HCT116 (cell line): ENCODE data around the gene ZNF10. TPM values are rescaled to one million over a fixed set of nuclear protein-coding genes. Genes with fewer than 3 reads are reported as not detected.

ENCODE experiments used
- ATAC-seq: fragments of 200-7000 bp; cut with Tn5 transposase; 2 replicates; pipeline ENCODE4 v1.9.1; 2020; ENCODE audit warnings: mild to moderate bottlenecking, moderate library complexity
- BruUV-seq: library from RNA; stranded (reverse); fragments of 400-500 nt; replicated peaks from 2 replicates; lab custom pipeline; 2021; lab: Mats Ljungman, UMichigan
- CTCF ChIA-PET: fragments of 300-600 bp; sonication (Branson Sonifier 250); formaldehyde crosslinking; loops from one replicate; lab custom pipeline; 2021; ENCODE audit warnings: antibody characterized with exemption; lab: Charles Lee
- POLR2A ChIA-PET: fragments of 300-600, 350-600 bp; sonication (Branson Sonifier 250); formaldehyde crosslinking; loops from one replicate; lab custom pipeline; 2021; ENCODE audit warnings: antibody characterized with exemption; lab: Charles Lee
- RAD21 ChIA-PET, 2 experiments: fragments of 300-600 bp; sonication (Branson Sonifier 250); formaldehyde crosslinking; loops; one replicate each; lab custom pipeline; 2023; ENCODE audit warnings: low total read pairs in 2 of 2; ENCODE audit not compliant: uncharacterized antibody in 2 of 2, unreplicated experiment in 2 of 2, low non-redundant PET in 1 of 2; lab: Charles Lee
- DNase-seq: peaks from one replicate; pipeline ENCODE4 v3.0.0-alpha.2; 2010; ENCODE audit warnings: low read depth, low spot score
- H2AFZ ChIP-seq: fragments of 200-600 bp; shearing (Covaris generic), sonication (generic); 2 replicates; pipeline ENCODE4 v1.6.1; 2017; ENCODE audit warnings: low read depth, mixed run types, mixed read lengths, antibody characterized with exemption, low read length; ENCODE audit not compliant: poor library complexity, severe bottlenecking
- H3K27ac ChIP-seq: 2 replicates; pipeline ENCODE4 v1.5.1; 2012; ENCODE audit warnings: low read depth, low read length
- H3K27me3 ChIP-seq: fragments of 200-600 bp; sonication (generic); 2 replicates; pipeline ENCODE4 v1.6.1; 2016; ENCODE audit warnings: mixed run types, low read length, mixed read lengths; ENCODE audit not compliant: insufficient read depth
- H3K36me3 ChIP-seq, 2 experiments: fragments of 200-500 bp in 1 of 2; fragments of 200-600 bp in 1 of 2; sonication (Bioruptor generic) in 1 of 2; sonication (generic) in 1 of 2; 2 replicates each; pipeline versions ENCODE4 v1.5.1 to v1.6.1; 2014 to 2016; ENCODE audit warnings: low read length in 2 of 2, inconsistent platforms in 1 of 2, mixed read lengths in 1 of 2, mixed run types in 1 of 2; ENCODE audit not compliant: insufficient read depth in 2 of 2, control insufficient read depth in 1 of 2
- H3K4me1 ChIP-seq, 2 experiments: fragments of 200-600 bp in 1 of 2; sonication (generic) in 1 of 2; 2 replicates each; pipeline versions ENCODE4 v1.5.1 to v1.6.1; 2012 to 2017; ENCODE audit warnings: low read length in 2 of 2, inconsistent platforms in 1 of 2, mild to moderate bottlenecking in 1 of 2, mixed read lengths in 1 of 2, mixed run types in 1 of 2, moderate library complexity in 1 of 2; ENCODE audit not compliant: insufficient read depth in 2 of 2, control insufficient read depth in 1 of 2
- H3K4me2 ChIP-seq: fragments of 200-600 bp; sonication (generic); 2 replicates; pipeline ENCODE4 v1.6.1; 2017; ENCODE audit warnings: mixed run types, low read length, mixed read lengths
- H3K4me3 ChIP-seq, 2 experiments: fragments of 200-600 bp in 1 of 2; sonication (generic) in 1 of 2; replicated peaks in 1 of 2; 2 replicates each; pipeline ENCODE4 v1.5.1; 2011 to 2016; ENCODE audit warnings: low read length in 2 of 2, control low read depth in 1 of 2, low read depth in 1 of 2, mild to moderate bottlenecking in 1 of 2, mixed read lengths in 1 of 2, mixed run types in 1 of 2
- H3K79me2 ChIP-seq: fragments of 200-600 bp; sonication (generic); 2 replicates; pipeline ENCODE4 v1.6.1; 2017; ENCODE audit warnings: mild to moderate bottlenecking, mixed run types, low read length, moderate library complexity, mixed read lengths; ENCODE audit not compliant: insufficient read depth
- H3K9ac ChIP-seq: fragments of 200-600 bp; sonication (generic); 2 replicates; pipeline ENCODE4 v1.6.1; 2016; ENCODE audit warnings: low read length, mixed read lengths
- H3K9me2 ChIP-seq: fragments of 200-600 bp; sonication (generic), shearing (Covaris generic); 2 replicates; pipeline ENCODE4 v1.6.1; 2017; ENCODE audit warnings: mixed run types, mild to moderate bottlenecking, moderate library complexity; ENCODE audit not compliant: insufficient read depth
- H3K9me3 ChIP-seq, 2 experiments: fragments of 200-500 bp in 1 of 2; fragments of 200-600 bp in 1 of 2; sonication (Bioruptor generic) in 1 of 2; sonication (generic) in 1 of 2; 2 replicates each; pipeline ENCODE4 v1.6.1; 2014 to 2017; ENCODE audit warnings: low read length in 2 of 2, mixed read lengths in 2 of 2, inconsistent platforms in 1 of 2, low read depth in 1 of 2, mild to moderate bottlenecking in 1 of 2, mixed run types in 1 of 2, moderate library complexity in 1 of 2; ENCODE audit not compliant: control insufficient read depth in 1 of 2, insufficient read depth in 1 of 2
- H4K20me1 ChIP-seq: fragments of 200-600 bp; sonication (generic), shearing (Covaris generic); 2 replicates; pipeline ENCODE4 v1.6.1; 2017; ENCODE audit warnings: mixed run types, mild to moderate bottlenecking, moderate library complexity; ENCODE audit not compliant: insufficient read depth
- EZH2phosphoT487 ChIP-seq: fragments of 200-600 bp; IDR thresholded peaks from 2 replicates; pipeline ENCODE4 v1.6.1; 2018; ENCODE audit warnings: antibody characterized with exemption, borderline replicate concordance
- SRF ChIP-seq: IDR thresholded peaks from 2 replicates; pipeline ENCODE4 v1.6.1; 2012; ENCODE audit warnings: low read depth
- ZNF274 ChIP-seq: fragments of 200-500 bp; sonication (Bioruptor generic); IDR thresholded peaks from 2 replicates; pipeline ENCODE4 v1.6.1; 2014; ENCODE audit warnings: mild to moderate bottlenecking, low read depth, low read length, inconsistent platforms
- intact Hi-C: fragments of 100-400 bp; cut with micrococcal nuclease; formaldehyde crosslinking; loops from 2 replicates; pipeline ENCODE4 v1.10.0; 2022
- total RNA-seq: library from RNA; stranded (reverse); gene quantifications from one replicate; pipeline ENCODE4 v1.2.1, GENCODE V29; 2021; ENCODE audit not compliant: unreplicated experiment
- TF ChIP-seq, protein P1 (sequence below): IDR thresholded peaks from 2 replicates; pipeline ENCODE4 v1.6.1; 2012
- TF ChIP-seq, protein P2 (sequence below), 3 experiments: fragments of 200-600 bp in 1 of 3; sonication (generic) in 1 of 3; IDR thresholded peaks in 2 of 3; conservative IDR thresholded peaks in 1 of 3; 2 replicates each; pipeline ENCODE4 v1.5.1; 2012 to 2017; ENCODE audit warnings: low read depth in 2 of 3, low read length in 2 of 3, antibody characterized with exemption in 1 of 3, borderline replicate concordance in 1 of 3, control low read depth in 1 of 3, mild to moderate bottlenecking in 1 of 3, mixed read lengths in 1 of 3, mixed run types in 1 of 3, moderate library complexity in 1 of 3; ENCODE audit not compliant: insufficient read depth in 1 of 3

The ZNF10 gene
- total RNA-seq, 1 experiment from 2014 or later = not detected

DNA sequence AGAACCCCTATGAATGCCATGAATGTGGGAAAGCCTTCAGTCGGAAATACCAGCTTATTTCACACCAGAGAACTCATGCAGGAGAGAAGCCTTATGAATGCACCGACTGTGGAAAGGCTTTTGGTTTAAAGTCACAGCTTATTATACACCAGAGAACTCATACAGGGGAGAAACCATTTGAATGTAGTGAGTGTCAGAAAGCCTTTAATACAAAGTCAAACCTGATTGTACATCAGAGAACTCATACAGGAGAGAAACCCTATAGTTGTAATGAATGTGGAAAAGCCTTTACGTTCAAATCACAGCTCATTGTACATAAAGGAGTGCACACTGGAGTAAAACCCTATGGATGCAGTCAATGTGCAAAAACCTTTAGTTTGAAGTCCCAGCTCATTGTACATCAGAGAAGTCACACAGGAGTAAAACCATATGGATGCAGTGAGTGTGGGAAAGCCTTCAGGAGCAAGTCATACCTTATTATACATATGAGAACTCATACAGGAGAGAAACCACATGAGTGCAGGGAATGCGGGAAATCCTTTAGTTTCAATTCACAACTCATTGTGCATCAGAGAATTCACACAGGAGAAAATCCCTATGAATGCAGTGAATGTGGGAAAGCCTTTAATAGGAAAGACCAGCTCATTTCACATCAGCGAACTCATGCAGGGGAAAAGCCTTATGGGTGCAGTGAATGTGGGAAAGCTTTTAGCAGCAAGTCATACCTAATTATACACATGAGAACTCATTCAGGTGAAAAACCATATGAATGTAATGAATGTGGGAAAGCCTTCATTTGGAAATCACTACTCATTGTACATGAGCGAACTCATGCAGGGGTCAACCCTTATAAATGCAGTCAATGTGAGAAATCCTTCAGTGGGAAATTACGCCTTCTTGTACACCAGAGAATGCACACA is 73.2 kb downstream of the ZNF10 start:
- H3K4me3 ChIP-seq = no peak overlapping the region
- CTCF ChIA-PET = no interaction called here
- intact Hi-C loops = no loop called here
- DNase-seq (no peak), ATAC-seq (no peak)
- H3K36me3 ChIP-seq = peaks cover 2 to 25% of the 10 kb centered on the region in 2 experiments; a peak in 2 of 4 replicates
- no peak overlapping the region for H3K9ac ChIP-seq
- BruUV-seq = no TSS peak
- H3K9me3 ChIP-seq = peaks cover 52 to 60% of the 10 kb centered on the region in 2 experiments
- H2AFZ ChIP-seq = no peak overlapping the region
- H3K27ac ChIP-seq = no peak overlapping the region
- no peaks in the 10 kb centered on the region for H4K20me1 ChIP-seq
- no peaks in the 10 kb centered on the region for H3K27me3 ChIP-seq
- RAD21 ChIA-PET = no interaction called here
- no peaks in the 10 kb centered on the region for H3K79me2 ChIP-seq
- no peaks in the 10 kb centered on the region for H3K9me2 ChIP-seq
- TF ChIP-seq, protein P1, sequence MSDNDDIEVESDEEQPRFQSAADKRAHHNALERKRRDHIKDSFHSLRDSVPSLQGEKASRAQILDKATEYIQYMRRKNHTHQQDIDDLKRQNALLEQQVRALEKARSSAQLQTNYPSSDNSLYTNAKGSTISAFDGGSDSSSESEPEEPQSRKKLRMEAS = no peak
- TF ChIP-seq ZNF274 (peak; percentile 99), SRF (no peak)
- no peaks in the 10 kb centered on the region for H3K4me1 ChIP-seq
- no peak overlapping the region for H3K4me2 ChIP-seq
- POLR2A ChIA-PET = no interaction called here

DNA sequence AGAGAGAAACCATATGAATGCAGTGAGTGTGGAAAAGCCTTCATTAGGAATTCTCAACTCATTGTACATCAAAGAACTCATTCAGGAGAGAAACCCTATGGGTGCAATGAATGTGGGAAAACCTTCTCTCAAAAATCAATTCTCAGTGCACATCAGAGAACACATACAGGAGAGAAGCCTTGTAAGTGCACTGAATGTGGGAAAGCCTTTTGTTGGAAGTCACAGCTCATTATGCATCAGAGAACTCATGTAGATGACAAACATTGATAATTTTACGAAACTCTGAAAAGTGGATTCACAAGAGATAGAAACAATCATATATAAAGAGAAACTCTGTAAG is 73.8 kb downstream of the ZNF10 start:
- TSS peak; percentile 6 for BruUV-seq
- Histone ChIP-seq H2AFZ (no peak overlapping the region), H3K9me2 (no peaks in the 10 kb centered on the region), H3K9ac (no peak overlapping the region), H3K4me2 (no peak overlapping the region), H3K27ac (no peak overlapping the region), H3K4me1 (no peaks in the 10 kb centered on the region), H3K4me3 (no peak overlapping the region), H3K36me3 (peaks cover 2 to 25% of the 10 kb centered on the region in 2 experiments; a peak in 2 of 4 replicates), H3K9me3 (peaks cover 52 to 60% of the 10 kb centered on the region in 2 experiments), H4K20me1 (no peaks in the 10 kb centered on the region), H3K27me3 (no peaks in the 10 kb centered on the region), H3K79me2 (no peaks in the 10 kb centered on the region)
- ChIA-PET POLR2A (no interaction called here), CTCF (no interaction called here), RAD21 (no interaction called here)
- TF ChIP-seq EZH2phosphoT487 = no peak
- TF ChIP-seq, protein P2, sequence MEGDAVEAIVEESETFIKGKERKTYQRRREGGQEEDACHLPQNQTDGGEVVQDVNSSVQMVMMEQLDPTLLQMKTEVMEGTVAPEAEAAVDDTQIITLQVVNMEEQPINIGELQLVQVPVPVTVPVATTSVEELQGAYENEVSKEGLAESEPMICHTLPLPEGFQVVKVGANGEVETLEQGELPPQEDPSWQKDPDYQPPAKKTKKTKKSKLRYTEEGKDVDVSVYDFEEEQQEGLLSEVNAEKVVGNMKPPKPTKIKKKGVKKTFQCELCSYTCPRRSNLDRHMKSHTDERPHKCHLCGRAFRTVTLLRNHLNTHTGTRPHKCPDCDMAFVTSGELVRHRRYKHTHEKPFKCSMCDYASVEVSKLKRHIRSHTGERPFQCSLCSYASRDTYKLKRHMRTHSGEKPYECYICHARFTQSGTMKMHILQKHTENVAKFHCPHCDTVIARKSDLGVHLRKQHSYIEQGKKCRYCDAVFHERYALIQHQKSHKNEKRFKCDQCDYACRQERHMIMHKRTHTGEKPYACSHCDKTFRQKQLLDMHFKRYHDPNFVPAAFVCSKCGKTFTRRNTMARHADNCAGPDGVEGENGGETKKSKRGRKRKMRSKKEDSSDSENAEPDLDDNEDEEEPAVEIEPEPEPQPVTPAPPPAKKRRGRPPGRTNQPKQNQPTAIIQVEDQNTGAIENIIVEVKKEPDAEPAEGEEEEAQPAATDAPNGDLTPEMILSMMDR (IDR thresholded peaks at IDR 0.05 in 2 of 3, conservative IDR thresholded peaks at IDR 0.05 in 1 of 3; ENCODE audit: borderline replicate concordance in 1 of 3, insufficient read depth in 1 of 3, low read depth in 2 of 3, low read length in 2 of 3) = no peak
- DNase-seq (no peak), ATAC-seq (no peak)
- intact Hi-C loops = no loop called here
